ENCODE measurements around the gene CHD5. TPM values are rescaled to one million over a fixed set of nuclear protein-coding genes. Genes with fewer than 3 reads are reported as not detected.

Gene CHD5
- total RNA-seq, 1 experiment from 2014 or later = 62.9 TPM

DNA sequence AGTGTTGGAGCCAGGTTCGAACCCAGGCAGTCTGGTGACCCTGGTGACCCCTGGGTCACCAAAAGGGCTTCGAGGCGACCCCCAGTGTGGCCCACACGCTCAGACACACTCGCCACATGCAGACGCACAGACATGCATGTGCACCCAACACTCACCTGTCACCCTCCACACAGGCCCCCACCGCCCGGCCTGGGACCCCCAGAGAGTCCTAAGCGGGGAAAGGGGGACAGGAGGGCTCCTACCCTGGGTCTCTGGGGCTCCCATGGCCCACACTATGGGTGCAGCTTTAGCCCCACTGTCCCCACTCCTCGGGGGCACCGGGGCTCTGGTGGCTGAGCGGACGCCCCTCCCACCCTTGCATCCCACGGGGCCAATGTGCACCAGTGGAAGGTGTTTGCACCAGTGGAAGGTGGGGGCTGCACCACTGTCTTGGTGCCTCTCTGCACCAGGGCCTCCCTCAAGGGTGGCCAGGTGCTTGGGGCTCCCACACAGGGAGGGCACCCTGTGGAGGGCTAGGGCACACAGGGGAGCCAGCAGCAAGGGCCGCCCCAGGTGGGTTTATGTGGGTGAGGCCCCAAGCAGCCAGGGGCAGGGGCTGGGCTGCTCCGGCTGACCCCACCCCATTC is 9.9 kb downstream of the CHD5 start:
- DNase-seq (ENCODE audit: low read depth, low spot score) (no peak), ATAC-seq (no peak)
- ChIA-PET POLR2A (no interaction called here), CTCF (no interaction called here)
- Histone ChIP-seq H3K27ac (ENCODE audit: low read length) (peak overlapping the region; percentile 76; the same call in 1 of the 2 replicates), H3K4me1 (ENCODE audit: control insufficient read depth, insufficient read depth, low read length) (peaks cover 37% of the 10 kb centered on the region), H3K36me3 (ENCODE audit: control insufficient read depth, insufficient read depth, low read length) (no peaks in the 10 kb centered on the region), H3K4me3 (ENCODE audit: low read depth in 2 of 2, low read length in 2 of 2) (no peak overlapping the region), H3K27me3 (ENCODE audit: control insufficient read depth, insufficient read depth, low read length) (no peaks in the 10 kb centered on the region), H3K9me3 (ENCODE audit: control insufficient read depth, insufficient read depth, low read depth, low read length) (no peaks in the 10 kb centered on the region)
- BruUV-seq (replicated peaks) = no TSS peak
- TF ChIP-seq TCF7L2 (IDR thresholded peaks at IDR 0.05; ENCODE audit: low read depth, low read length) = no peak
- no peak for TF ChIP-seq POLR2AphosphoS5 (IDR thresholded peaks at IDR 0.05; ENCODE audit: low read depth, low read length)
- no peak for TF ChIP-seq SIN3A (IDR thresholded peaks at IDR 0.05; ENCODE audit: borderline replicate concordance, insufficient read depth, low read depth, low read length)
- TF ChIP-seq, protein P1, sequence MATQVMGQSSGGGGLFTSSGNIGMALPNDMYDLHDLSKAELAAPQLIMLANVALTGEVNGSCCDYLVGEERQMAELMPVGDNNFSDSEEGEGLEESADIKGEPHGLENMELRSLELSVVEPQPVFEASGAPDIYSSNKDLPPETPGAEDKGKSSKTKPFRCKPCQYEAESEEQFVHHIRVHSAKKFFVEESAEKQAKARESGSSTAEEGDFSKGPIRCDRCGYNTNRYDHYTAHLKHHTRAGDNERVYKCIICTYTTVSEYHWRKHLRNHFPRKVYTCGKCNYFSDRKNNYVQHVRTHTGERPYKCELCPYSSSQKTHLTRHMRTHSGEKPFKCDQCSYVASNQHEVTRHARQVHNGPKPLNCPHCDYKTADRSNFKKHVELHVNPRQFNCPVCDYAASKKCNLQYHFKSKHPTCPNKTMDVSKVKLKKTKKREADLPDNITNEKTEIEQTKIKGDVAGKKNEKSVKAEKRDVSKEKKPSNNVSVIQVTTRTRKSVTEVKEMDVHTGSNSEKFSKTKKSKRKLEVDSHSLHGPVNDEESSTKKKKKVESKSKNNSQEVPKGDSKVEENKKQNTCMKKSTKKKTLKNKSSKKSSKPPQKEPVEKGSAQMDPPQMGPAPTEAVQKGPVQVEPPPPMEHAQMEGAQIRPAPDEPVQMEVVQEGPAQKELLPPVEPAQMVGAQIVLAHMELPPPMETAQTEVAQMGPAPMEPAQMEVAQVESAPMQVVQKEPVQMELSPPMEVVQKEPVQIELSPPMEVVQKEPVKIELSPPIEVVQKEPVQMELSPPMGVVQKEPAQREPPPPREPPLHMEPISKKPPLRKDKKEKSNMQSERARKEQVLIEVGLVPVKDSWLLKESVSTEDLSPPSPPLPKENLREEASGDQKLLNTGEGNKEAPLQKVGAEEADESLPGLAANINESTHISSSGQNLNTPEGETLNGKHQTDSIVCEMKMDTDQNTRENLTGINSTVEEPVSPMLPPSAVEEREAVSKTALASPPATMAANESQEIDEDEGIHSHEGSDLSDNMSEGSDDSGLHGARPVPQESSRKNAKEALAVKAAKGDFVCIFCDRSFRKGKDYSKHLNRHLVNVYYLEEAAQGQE (IDR thresholded peaks at IDR 0.05; ENCODE audit: insufficient read depth in 1 of 2, low read depth in 2 of 2, low read length in 1 of 2) = no peak
- TF ChIP-seq, protein P2, sequence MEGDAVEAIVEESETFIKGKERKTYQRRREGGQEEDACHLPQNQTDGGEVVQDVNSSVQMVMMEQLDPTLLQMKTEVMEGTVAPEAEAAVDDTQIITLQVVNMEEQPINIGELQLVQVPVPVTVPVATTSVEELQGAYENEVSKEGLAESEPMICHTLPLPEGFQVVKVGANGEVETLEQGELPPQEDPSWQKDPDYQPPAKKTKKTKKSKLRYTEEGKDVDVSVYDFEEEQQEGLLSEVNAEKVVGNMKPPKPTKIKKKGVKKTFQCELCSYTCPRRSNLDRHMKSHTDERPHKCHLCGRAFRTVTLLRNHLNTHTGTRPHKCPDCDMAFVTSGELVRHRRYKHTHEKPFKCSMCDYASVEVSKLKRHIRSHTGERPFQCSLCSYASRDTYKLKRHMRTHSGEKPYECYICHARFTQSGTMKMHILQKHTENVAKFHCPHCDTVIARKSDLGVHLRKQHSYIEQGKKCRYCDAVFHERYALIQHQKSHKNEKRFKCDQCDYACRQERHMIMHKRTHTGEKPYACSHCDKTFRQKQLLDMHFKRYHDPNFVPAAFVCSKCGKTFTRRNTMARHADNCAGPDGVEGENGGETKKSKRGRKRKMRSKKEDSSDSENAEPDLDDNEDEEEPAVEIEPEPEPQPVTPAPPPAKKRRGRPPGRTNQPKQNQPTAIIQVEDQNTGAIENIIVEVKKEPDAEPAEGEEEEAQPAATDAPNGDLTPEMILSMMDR (IDR thresholded peaks at IDR 0.05) = no peak
- in situ Hi-C loops (cut with HindIII; ENCODE audit: low pct_unique_long_range_greater_than_20kb, low sequenced_read_pairs) (no loop called here), intact Hi-C loops (cut with micrococcal nuclease; ENCODE audit: unreplicated experiment) (no loop called here)

DNA sequence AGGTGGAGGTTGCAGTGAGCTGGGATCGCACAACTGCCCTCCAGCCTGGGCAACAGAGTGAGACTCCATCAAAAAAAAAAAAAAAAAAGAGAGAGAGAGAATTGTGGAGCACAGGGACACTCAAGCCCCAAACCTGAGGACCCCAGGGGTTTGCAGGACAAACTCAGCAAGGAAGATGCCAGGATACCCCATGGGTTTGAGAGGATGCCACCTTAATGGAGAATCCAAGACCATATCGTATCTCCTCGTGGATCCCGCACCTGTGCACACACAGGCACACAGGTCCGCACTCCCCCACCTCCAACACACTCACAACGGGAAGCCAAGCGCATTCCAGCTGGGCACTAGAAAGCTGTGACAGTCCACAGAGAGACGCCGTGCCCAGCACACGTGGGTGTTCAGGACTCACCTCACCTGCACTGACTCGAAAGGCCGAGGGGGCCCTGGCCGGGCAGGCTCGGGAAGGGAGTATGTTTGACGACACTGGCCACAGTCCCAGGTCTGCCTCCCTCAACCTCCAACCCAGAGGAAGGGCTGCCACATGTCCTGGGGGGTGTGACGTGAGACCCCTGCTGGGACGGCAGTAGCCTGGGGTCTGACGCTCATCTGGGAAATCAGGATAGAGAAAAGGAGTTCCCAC is 11.1 kb downstream of the CHD5 start:
- intact Hi-C loops (cut with micrococcal nuclease; ENCODE audit: unreplicated experiment) (no loop called here), in situ Hi-C loops (cut with HindIII; ENCODE audit: low pct_unique_long_range_greater_than_20kb, low sequenced_read_pairs) (no loop called here)
- H3K9me3 ChIP-seq (ENCODE audit: control insufficient read depth, insufficient read depth, low read depth, low read length) = no peaks in the 10 kb centered on the region
- no peak overlapping the region for H3K27ac ChIP-seq (ENCODE audit: low read length)
- no peak overlapping the region for H3K4me3 ChIP-seq (ENCODE audit: low read depth in 2 of 2, low read length in 2 of 2)
- ATAC-seq = no peak
- H3K27me3 ChIP-seq (ENCODE audit: control insufficient read depth, insufficient read depth, low read length) = no peaks in the 10 kb centered on the region
- H3K4me1 ChIP-seq (ENCODE audit: control insufficient read depth, insufficient read depth, low read length) = peaks cover 37% of the 10 kb centered on the region
- DNase-seq (ENCODE audit: low read depth, low spot score) = no peak
- ChIA-PET POLR2A (no interaction called here), CTCF (no interaction called here)
- no peaks in the 10 kb centered on the region for H3K36me3 ChIP-seq (ENCODE audit: control insufficient read depth, insufficient read depth, low read length)
- no TSS peak for BruUV-seq (replicated peaks)
- TF ChIP-seq POLR2AphosphoS5 (IDR thresholded peaks at IDR 0.05; ENCODE audit: low read depth, low read length) (no peak), TCF7L2 (IDR thresholded peaks at IDR 0.05; ENCODE audit: low read depth, low read length) (no peak), SIN3A (IDR thresholded peaks at IDR 0.05; ENCODE audit: borderline replicate concordance, insufficient read depth, low read depth, low read length) (no peak)
- TF ChIP-seq, protein P2 (IDR thresholded peaks at IDR 0.05) = no peak
- TF ChIP-seq, protein P1 (IDR thresholded peaks at IDR 0.05; ENCODE audit: insufficient read depth in 1 of 2, low read depth in 2 of 2, low read length in 1 of 2) = no peak
